HuH-7 (cell line): ENCODE measurements around the gene SDK1.
"Not testable (repeated sequence)": the region's sequence is repeated elsewhere in the genome, so short reads cannot be mapped to it uniquely, and the experiment has no call there.

Source experiments
- DNase-seq: peaks from one replicate; pipeline ENCODE4 v3.0.0; 2011; ENCODE audit warnings: low spot score

The SDK1 gene

DNA sequence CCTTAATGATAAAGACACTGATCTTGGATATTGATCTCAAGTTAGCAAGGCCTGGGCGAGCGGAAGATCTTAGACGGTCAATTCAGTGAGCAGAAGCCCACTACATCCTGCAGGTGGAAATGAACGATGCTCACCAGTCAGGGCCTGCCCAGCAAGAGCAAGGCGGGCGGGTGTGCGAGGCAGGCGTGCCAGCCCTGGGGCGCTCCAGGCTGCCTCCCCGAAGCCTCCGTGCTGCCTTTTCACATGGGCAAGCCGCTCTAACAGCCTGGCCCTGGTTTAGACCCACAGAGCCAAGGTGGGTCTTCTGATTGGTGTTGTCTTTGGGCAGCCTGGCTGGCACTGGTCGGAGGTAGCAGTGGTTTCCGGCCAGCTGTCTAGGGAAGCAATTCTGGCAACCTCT lies 906.0 kb downstream of the SDK1 start:
- DNase-seq = no peak

GRCh38 chr7:4208086-4208485 lies 907.0 kb downstream of the SDK1 start:
- DNase-seq = no peak

DNA sequence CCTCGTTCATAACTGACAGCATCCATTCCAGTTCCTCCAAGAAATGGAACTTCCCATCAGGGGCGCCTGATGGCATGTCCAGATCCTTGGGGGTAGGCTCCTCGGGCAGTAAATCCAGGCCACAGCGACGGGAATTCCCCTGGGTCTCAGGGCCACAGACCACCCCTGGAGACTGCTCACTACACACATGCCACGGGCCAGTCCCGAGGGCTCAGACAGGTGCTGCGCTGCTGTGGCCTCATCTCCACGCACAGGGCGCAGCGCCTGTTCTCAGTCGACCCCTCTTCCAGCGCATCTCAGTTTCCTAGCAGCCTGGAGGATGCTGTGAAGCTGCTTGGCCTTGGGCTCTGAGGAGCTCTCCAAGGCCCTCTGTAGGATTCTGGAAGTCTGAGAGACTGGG lies 907.5 kb downstream of the SDK1 start:
- no peak for DNase-seq

DNA sequence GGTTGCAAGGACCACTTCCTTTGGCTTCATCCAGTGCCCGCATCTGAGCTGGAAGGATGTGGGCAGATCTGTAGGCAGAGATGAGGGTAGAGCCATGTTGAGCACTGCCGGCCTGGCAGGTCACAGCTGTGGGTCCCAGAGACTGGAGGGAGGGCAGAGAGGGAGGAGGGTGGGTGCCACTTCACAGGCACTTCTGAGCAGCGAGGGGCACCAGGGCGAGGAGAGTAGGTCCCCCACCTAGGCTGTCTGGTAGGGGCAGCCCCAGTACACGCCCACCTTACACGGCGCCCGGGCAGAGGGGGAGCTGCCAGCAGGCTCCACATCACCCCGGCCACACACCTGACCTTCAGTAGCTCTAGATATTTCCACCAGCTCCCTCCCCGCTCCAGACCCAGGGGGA lies 908.1 kb downstream of the SDK1 start:
- no peak for DNase-seq

GRCh38 chr7:4209966-4210365 lies 908.9 kb downstream of the SDK1 start:
- DNase-seq = no peak

- no peak for DNase-seq
These were observed 909.8 kb downstream of the SDK1 start for GRCh38 chr7:4210821-4211220.

- no peak for DNase-seq
These were observed 910.2 kb downstream of the SDK1 start for GRCh38 chr7:4211261-4211660.

DNA sequence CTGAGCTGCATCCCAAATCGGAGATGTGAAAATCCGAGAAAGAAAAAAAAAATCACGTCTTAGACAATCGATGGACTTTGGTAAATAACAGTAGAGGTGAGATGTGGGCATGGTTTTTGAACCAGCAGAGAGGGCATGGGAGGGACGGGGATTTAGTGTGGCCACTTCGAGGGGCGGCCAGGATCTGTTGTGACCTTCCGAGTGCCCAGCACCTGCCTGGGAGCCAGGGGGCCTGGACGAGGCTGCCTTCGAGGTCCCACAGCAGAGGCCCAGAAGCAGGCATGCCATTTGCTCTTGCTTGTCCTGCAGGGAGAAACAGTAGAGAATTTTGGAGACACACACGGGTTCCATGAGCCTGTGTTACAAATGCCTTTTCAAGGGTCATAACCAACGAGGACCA lies 911.3 kb downstream of the SDK1 start:
- no peak for DNase-seq

DNA sequence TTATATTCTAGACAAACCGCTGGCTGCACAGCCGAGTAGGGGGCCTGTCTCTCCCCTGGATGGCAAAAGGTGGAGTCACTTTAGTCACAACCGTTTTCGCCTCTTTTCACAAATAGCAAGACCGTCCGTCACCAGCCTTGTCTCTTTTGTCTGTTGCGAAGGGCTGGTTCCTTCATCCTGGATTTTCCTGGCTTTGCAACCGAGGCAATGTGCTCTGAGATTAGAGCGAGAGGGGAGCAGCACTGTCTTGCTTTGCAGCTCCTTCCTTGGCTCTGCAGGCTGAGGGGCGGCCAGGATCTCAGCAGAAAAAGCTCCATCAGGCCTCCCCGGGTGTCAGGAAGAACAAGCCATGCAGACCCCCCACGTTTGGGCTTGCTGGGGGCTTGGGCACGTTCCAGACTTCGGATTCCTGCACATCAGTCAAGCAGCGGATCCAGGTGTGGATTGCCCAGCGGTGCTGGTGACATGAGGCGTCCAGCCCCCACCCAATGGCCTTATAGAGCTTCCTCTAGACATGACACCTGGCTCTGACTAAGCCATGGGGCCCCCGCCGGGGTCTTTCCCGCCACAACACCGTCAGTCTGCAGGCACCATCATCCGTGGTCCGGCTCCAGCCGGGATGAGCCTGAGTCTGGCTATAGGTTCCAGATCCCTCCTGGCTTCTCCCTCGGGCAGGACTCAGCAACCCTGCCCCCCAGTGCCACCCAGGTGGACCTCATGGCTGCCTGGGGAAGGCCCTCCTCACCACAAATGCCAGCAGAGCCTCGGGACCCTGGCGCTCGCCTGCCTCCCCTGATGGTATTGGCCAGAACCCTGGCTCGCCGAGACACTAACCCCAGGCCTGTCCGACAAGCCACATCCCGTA lies 913.5 kb downstream of the SDK1 start:
- DNase-seq = no peak

DNA sequence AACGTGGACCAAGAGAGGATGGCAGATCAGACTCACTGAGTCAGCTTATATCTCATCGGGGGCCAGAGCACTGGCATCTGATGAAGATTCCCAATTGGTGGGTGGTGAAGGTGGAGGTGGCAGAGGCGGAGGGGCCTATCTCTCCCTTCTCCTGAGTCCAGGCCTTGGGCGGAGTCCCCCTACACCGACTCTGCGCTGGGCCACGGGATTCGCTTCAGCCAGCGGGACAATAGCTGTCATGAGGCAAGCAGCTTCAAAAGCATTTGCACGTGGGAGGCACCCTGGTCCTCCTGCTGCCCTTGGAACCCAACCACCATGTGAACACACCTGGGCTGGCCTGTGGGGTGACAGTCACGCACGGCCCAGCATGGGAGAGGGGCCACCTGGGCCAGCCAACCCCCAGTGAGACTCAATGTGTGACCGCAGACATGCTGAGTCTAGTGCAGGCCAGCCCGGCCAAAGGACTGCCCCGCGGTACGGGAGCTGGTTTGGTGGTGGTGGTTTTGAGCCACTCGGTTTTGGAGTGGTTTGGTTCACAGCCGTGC lies 914.2 kb downstream of the SDK1 start:
- DNase-seq = no peak

DNA sequence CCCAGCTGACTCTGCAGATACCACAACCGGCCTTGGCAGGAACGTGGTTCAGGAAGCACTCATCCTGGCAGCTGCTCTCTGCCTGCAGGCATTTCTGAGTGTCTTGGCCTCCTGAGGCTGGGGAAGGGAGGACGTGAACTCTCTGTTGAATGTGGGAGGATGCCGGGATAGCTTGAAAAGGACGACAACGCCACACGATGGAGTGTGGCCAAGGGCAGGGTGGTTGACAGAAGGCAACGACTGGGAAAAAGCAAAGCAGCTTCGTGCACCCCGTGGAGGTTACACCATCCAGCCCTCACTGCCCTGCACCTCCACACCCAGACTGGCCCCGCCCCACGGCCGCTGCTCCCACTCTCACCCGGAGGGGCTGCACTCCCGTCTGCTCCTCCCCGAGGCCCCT lies 915.0 kb downstream of the SDK1 start:
- no peak for DNase-seq

DNA sequence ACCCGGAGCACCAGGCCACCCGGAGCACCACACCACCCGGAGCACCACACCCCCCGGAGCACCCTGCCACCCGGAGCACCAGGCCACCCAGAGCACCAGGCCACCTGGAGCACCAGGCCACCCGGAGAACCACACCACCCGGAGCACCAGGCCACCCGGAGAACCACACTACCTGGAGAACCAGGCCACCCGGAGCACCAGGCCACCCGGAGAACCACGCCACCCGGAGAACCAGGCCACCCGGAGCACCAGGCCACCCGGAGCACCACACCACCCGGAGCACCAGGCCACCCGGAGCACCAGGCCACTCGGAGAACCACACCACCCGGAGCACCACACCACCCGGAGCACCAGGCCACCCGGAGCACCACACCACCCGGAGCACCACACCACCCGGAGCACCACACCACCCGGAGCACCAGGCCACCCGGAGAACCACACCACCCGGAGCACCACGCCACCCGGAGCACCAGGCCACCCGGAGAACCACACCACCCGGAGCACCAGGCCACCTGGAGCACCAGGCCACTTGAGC lies 916.1 kb downstream of the SDK1 start:
- DNase-seq = not testable (repeated sequence)

GRCh38 chr7:4218481-4218880 lies 917.4 kb downstream of the SDK1 start:
- DNase-seq = no peak

GRCh38 chr7:4220011-4220410 lies 919.0 kb downstream of the SDK1 start:
- DNase-seq = no peak

GRCh38 chr7:4221043-4221442 lies 920.0 kb downstream of the SDK1 start:
- DNase-seq = no peak

DNA sequence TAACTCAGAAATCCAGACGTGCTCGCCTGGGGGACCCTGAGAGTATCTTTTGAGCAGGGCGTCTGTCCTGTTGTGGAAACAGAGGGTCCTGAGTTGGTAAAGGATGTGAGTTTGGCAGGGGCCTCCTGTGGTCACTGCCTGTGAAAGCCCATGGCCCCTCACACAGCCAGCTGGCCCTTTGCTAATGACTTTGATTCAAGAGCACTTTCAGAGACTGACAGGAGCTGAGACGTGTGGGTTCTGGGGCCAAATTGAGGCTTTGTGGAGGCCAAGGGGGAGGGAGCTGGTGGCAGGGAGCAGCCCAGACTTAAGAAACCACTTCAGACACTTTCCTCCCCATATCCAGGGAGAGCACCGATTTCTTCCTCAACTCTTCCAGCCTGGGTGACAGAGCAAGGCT lies 921.6 kb downstream of the SDK1 start:
- no peak for DNase-seq

- DNase-seq = no peak
These were observed 924.3 kb downstream of the SDK1 start for GRCh38 chr7:4225361-4225771.

GRCh38 chr7:4225881-4226523 lies 925.0 kb downstream of the SDK1 start:
- DNase-seq = no peak

DNA sequence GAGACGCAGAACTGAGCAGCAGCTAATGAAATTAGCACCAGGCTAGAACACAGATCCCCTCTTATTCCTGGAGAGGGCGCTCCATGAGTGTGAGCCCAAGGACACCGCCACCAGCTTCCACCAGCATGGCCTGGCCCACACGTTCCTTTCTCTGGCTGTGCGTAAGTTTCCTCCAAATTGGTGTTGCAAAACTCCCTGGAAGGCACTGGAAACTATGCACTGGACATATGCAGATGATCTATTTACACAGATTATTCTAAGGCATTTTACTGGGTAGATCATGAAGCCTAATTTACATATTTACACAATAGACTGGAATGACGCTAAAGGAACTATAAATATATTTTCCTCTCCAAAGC lies 925.5 kb downstream of the SDK1 start:
- DNase-seq = no peak

DNA sequence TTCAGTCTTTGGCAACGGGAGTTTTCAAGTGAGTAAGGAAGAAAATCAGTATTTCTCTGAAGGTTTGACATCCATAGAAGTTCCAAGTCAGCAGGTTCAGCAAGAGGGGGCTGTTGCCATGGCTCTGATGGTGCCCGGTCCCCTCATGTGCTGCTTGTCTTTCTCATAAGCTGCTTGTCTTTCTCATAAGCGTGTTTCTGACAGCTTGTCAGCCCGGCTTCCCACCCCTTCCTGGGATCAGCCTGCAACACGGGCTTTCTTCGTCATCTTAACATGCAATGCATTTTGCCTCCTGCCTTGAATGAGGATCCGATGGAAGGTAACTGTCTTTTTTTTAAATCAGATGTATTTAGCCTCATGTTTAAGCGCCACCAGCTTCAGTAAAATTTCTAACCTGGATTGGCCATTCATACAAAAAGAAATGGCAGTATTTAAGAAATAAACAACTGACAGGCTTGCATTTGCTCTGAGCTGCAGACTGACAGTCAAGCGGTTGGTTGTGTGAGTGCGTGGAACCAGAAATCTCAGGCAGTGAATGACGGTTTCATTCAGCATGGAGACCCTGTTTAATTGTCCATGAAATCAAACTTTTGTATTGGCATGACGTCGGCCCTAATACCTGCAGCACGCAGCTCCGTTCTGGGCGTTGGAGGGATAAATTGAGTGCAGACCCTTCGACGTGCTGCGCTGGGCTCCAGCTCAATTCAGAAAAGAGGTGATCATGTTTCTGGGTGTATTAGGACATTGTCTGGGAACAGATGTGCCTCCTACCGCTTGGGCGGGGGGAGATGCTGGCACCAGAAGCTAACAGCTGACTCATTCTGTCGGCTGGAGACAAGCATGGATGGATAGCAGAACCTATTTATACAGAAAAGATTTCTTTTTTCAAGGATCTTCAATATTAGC lies 926.3 kb downstream of the SDK1 start:
- DNase-seq = no peak

GRCh38 chr7:4230352-4230751 lies 929.3 kb downstream of the SDK1 start:
- no peak for DNase-seq

DNA sequence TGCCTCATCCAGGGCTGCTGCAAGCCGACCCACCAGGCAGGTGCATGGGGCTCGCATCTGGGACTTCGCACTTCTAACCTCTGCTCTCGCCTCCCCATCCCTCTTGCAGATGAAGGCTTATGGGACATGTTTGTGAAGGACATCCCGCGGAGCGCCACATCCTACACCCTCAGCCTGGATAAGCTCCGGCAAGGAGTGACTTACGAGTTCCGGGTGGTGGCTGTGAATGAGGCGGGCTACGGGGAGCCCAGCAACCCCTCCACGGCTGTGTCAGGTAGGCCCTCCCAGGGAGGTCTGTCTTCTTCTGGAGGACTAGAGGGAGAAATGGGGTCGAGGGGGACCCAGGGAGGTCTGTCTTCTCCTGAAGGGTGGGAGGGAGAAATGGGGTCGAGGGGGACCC lies 932.1 kb downstream of the SDK1 start:
- DNase-seq = no peak
